Spleen (tissue), 11 donors: ENCODE measurements around the gene TMEM120A. TPM values are rescaled to one million over a fixed set of nuclear protein-coding genes. Genes with fewer than 3 reads are reported as not detected.
A peak's percentile ranks its signal among the peaks of the same experiment; 100 is the strongest.

Experiments
- DNase-seq: peaks from one replicate; pipeline ENCODE4 v3.0.0-alpha.2; 2020
- H3K27ac ChIP-seq, 8 donors: fragments of 200-600 bp; sonication (generic) in 7 of 8; 1 replicate in 4 of 8; 2 replicates in 4 of 8; pipeline versions ENCODE4 v1.5.0 to v1.8.0; 2016 to 2021; ENCODE audit warnings: inconsistent platforms in 4 of 8, mild to moderate bottlenecking in 4 of 8, moderate library complexity in 1 of 8
- H3K27me3 ChIP-seq, 7 donors: fragments of 200-600 bp; sonication (generic) in 6 of 7; replicated peaks in 1 of 7; 1 replicate in 4 of 7; 2 replicates in 3 of 7; pipeline versions ENCODE4 v1.5.0 to v1.8.0; 2016 to 2021; ENCODE audit warnings: inconsistent platforms in 3 of 7, mild to moderate bottlenecking in 1 of 7
- H3K36me3 ChIP-seq, 6 donors: fragments of 200-600 bp; sonication (generic) in 5 of 6; 1 replicate in 4 of 6; 2 replicates in 2 of 6; pipeline versions ENCODE4 v1.5.0 to v1.8.0; 2016 to 2021; ENCODE audit warnings: inconsistent platforms in 2 of 6
- H3K4me1 ChIP-seq, 6 donors: fragments of 200-600 bp; sonication (generic) in 5 of 6; 1 replicate in 3 of 6; 2 replicates in 3 of 6; pipeline versions ENCODE4 v1.5.0 to v1.8.0; 2016 to 2021; ENCODE audit warnings: inconsistent platforms in 3 of 6
- H3K4me3 ChIP-seq, 8 donors: fragments of 200-600 bp; sonication (generic) in 7 of 8; 1 replicate in 4 of 8; 2 replicates in 4 of 8; pipeline versions ENCODE4 v1.5.0 to v1.8.0; 2016 to 2021; ENCODE audit warnings: inconsistent platforms in 4 of 8, mild to moderate bottlenecking in 4 of 8, moderate library complexity in 2 of 8
- H3K9me3 ChIP-seq, 8 donors: fragments of 200-600 bp; sonication (generic) in 7 of 8; 1 replicate in 4 of 8; 2 replicates in 4 of 8; pipeline versions ENCODE4 v1.5.0 to v1.8.0; 2016 to 2021; ENCODE audit warnings: inconsistent platforms in 4 of 8
- POLR2A ChIP-seq, 3 donors: fragments of 450-650 bp; IDR thresholded peaks; one replicate each; pipeline ENCODE4 v1.5.1; 2017; ENCODE audit warnings: antibody characterized with exemption in 3 of 3, mild to moderate bottlenecking in 1 of 3
- POLR2AphosphoS5 ChIP-seq, 3 donors: sonication (generic); formaldehyde crosslinking; IDR thresholded peaks; one replicate each; pipeline ENCODE4 v1.5.1; 2017; ENCODE audit warnings: antibody characterized with exemption in 3 of 3
- WGBS, 5 donors: extraction: QIAGEN DNeasy Blood & Tissue Kit in 3 of 5; methylation state at CpG; one replicate each; pipeline versions ENCODE4 v1.1.5 to v1.1.7; 2013 to 2018; 5-methylcytosine and 5-hydroxymethylcytosine counted together
- intact Hi-C: fragments of 100-400 bp; cut with DNase I; formaldehyde crosslinking; loops from one replicate; pipeline ENCODE4 v1.15.0; 2023; ENCODE audit warnings: low total_unique reads
- polyA plus RNA-seq, 3 donors: library from polyadenylated mRNA; stranded (reverse); fragments of 200-250 nt; gene quantifications; one replicate each; pipeline ENCODE4 v1.2.1, GENCODE V29; 2013
- total RNA-seq, 7 donors: library from RNA; depleted of rRNA in 3 of 7; stranded (reverse); fragments of >200 nt in 3 of 7; fragmentation: NEBNext Ultra II Directional in 4 of 7; extraction: Animal tissue kit (Norgen Biotek cat#: 25700) in 4 of 7; gene quantifications; one replicate each; pipeline versions ENCODE4 v1.1.0 to v1.2.1, GENCODE V29; 2016 to 2021
- TF ChIP-seq, protein P1 (sequence below), 11 experiments: fragments of 200-600 bp in 7 of 11; fragments of 450-650 bp in 4 of 11; sonication (generic) in 4 of 11; IDR thresholded peaks in 8 of 11; conservative IDR thresholded peaks in 3 of 11; 1 replicate in 7 of 11; 2 replicates in 4 of 11; pipeline versions ENCODE4 v1.4.0 to v1.8.0; 2016 to 2021; ENCODE audit warnings: antibody characterized with exemption in 11 of 11, inconsistent platforms in 4 of 11, mild to moderate bottlenecking in 1 of 11
- donor health status: healthy with polysubstance abuse.
- donor health status: DM: no; HTN: no; CAD: no; lungs with moderate emphysema.
- donor health status: DM: no; HTN: no; CAD: no.
- donor health status: Bipolar disorder and iron deficiency.
- donor health status: healthy.
- donor health status: DM: no; HTN: no; CAD: no.
- donor health status: DM: yes; HTN: yes; CAD: no.

TMEM120A gene
- total and polyA plus RNA-seq, 10 donors = 24.9 to 66.2 (median 46.6) TPM

DNA sequence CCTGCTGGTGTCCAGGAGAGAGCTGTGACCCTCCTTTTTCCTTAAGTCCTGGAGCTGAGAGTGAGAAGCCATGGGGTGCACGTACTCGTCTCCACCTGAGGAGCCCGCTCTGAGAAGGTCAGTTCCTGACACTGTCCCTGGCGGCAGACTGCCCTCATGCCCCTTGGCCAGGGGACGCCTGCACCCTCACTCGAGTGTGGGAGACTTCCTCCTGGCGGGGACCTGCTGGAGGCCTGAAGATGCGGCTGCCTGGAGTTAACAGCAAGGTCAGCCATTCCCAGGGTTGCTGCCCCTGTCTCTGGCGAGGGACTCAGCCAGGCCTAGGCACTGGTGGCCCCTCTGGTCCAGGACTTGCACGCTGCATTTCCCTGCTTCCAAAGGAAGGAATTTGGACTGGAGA lies 26.4 kb downstream of the TMEM120A start:
- peaks cover 0 to 71% (median 10%) of the 10 kb centered on the region in 6 donors for H3K36me3 ChIP-seq
- no peaks in the 10 kb centered on the region for H3K27me3 ChIP-seq
- peak; percentile 75 for DNase-seq
- intact Hi-C loops = no loop called here
- H3K9me3 ChIP-seq = no peaks in the 10 kb centered on the region
- TF ChIP-seq POLR2A (IDR thresholded peaks at IDR 0.05) (no peak), POLR2AphosphoS5 (IDR thresholded peaks at IDR 0.05) (no peak)
- TF ChIP-seq, protein P1, sequence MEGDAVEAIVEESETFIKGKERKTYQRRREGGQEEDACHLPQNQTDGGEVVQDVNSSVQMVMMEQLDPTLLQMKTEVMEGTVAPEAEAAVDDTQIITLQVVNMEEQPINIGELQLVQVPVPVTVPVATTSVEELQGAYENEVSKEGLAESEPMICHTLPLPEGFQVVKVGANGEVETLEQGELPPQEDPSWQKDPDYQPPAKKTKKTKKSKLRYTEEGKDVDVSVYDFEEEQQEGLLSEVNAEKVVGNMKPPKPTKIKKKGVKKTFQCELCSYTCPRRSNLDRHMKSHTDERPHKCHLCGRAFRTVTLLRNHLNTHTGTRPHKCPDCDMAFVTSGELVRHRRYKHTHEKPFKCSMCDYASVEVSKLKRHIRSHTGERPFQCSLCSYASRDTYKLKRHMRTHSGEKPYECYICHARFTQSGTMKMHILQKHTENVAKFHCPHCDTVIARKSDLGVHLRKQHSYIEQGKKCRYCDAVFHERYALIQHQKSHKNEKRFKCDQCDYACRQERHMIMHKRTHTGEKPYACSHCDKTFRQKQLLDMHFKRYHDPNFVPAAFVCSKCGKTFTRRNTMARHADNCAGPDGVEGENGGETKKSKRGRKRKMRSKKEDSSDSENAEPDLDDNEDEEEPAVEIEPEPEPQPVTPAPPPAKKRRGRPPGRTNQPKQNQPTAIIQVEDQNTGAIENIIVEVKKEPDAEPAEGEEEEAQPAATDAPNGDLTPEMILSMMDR (IDR thresholded peaks at IDR 0.05 in 8 of 11, conservative IDR thresholded peaks at IDR 0.05 in 3 of 11) = no peak
- H3K4me3 ChIP-seq = no peak overlapping the region
- peaks cover 17 to 89% (median 61%) of the 10 kb centered on the region in 6 donors for H3K4me1 ChIP-seq
- 63 to 77% (median 70%) methylated on average over 2 to 10 of the region's 10 CpGs for WGBS, 5 donors
- peak overlapping the region in 7 of 8 donors; percentile 5 to 62 (median 26) for H3K27ac ChIP-seq

DNA sequence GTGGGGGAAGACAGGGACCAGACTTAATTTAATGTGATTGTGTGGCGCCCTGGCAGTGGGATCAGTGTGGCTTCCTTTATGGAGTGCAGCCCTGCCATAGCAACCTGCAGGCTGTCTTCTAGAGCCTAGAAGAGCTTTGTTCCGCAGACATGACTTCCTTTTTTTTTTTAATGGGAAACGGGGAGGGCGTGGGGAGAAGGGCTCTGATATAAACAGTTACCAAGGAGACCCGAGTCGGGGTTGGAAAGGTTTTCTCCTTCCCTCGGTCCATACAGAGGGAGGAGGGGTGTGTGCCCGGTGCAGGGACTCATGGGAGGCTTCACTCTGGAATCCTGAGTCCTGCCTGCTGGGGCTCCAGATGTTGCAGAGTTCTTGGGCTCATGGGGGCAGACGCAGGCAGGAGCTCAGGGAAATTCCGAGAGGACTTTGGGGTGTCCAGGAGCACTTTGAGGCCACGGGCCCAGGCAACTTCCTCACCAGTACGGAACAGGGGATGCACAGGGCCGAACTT lies 26.9 kb downstream of the TMEM120A start:
- H3K4me3 ChIP-seq = no peak overlapping the region
- no peaks in the 10 kb centered on the region for H3K27me3 ChIP-seq
- intact Hi-C loops = no loop called here
- peaks cover 0 to 67% (median 6%) of the 10 kb centered on the region in 6 donors for H3K36me3 ChIP-seq
- peak overlapping the region in 6 of 8 donors; percentile 5 to 62 (median 40) for H3K27ac ChIP-seq
- H3K9me3 ChIP-seq = no peaks in the 10 kb centered on the region
- TF ChIP-seq, protein P1 (IDR thresholded peaks at IDR 0.05 in 8 of 11, conservative IDR thresholded peaks at IDR 0.05 in 3 of 11) = no peak
- no peak for TF ChIP-seq POLR2A (IDR thresholded peaks at IDR 0.05)
- no peak for TF ChIP-seq POLR2AphosphoS5 (IDR thresholded peaks at IDR 0.05)
- peak; percentile 70 for DNase-seq
- H3K4me1 ChIP-seq = peaks cover 17 to 91% (median 63%) of the 10 kb centered on the region in 6 donors
- 28 to 36% (median 31%) methylated on average over 12 to 13 of the region's 13 CpGs for WGBS, 5 donors

DNA sequence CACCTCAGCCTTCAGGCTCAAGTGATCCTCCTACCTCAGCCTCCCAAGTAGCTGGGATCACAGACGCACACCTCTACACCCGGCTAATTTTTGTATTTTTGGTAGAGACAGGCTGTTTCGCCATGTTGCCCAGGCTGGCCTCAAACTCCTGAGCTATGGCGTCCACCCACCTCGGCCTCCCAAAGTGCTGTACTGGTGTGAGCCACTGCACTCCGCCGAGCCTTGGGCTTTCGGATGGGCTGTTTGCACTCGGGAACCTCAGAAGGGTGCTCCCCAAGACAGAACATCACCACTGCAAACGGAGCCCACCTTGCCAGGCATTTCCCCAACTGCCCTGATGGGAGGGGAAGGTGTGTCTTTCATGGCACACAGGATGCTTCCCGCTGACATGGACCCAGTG lies 27.3 kb downstream of the TMEM120A start:
- Histone ChIP-seq H3K27ac (peak overlapping the region in 5 of 8 donors; percentile 5 to 62 (median 48)), H3K36me3 (peaks cover 0 to 64% (median under 1%) of the 10 kb centered on the region in 6 donors), H3K4me1 (peaks cover 17 to 91% (median 63%) of the 10 kb centered on the region in 6 donors), H3K9me3 (no peaks in the 10 kb centered on the region), H3K27me3 (no peaks in the 10 kb centered on the region), H3K4me3 (no peak overlapping the region)
- intact Hi-C loops = no loop called here
- TF ChIP-seq, protein P1 (IDR thresholded peaks at IDR 0.05 in 8 of 11, conservative IDR thresholded peaks at IDR 0.05 in 3 of 11) = no peak
- TF ChIP-seq POLR2AphosphoS5 (IDR thresholded peaks at IDR 0.05) = no peak
- TF ChIP-seq POLR2A (IDR thresholded peaks at IDR 0.05) = no peak
- DNase-seq = peak; percentile 44
- 88 to 92% (median 90%) methylated on average over 11 of the region's 11 CpGs for WGBS, 5 donors

DNA sequence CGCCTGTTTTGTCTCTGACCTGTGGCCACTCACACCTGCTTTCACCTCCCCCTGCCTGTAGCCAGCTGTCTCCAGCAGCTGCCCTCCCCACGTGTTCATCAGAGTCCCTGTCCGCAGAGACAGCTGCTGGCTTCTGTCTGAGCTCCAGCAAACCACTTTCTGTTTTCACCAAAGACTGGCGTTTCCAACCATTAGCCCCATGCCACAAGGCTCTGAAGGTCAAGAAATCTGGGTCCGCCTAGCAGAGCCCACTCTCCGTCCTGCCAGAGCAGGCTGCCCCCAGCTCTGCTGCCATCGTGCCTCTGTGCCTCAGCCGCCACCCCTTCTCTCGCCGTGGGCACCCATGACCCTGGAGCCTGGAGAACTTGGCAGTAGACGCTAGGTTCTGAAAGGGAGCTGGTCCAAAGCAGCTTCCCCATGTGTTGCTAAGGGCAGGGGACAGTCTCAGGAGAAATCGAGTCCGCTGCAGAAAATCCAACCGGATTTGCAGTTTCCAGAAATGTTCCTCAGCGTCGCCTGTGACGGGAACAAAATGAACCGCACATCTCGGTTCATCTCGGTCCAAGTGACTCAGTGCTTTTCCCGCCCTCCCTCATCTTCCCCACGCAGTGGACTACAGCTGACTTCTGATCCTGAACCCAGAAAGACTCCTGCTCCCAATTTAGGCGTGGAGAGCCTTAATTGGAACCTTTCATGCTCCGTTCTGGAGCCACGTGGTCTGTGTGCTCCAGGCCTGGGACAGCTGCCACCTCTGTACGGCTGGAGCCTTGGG lies 28.0 kb downstream of the TMEM120A start:
- TF ChIP-seq POLR2AphosphoS5 (IDR thresholded peaks at IDR 0.05) = peak in 2 of 3 donors; percentile 40 to 53
- TF ChIP-seq, protein P1 (IDR thresholded peaks at IDR 0.05 in 8 of 11, conservative IDR thresholded peaks at IDR 0.05 in 3 of 11) = no peak
- intact Hi-C loops = no loop called here
- H3K27me3 ChIP-seq = no peaks in the 10 kb centered on the region
- H3K27ac ChIP-seq = peak overlapping the region in 6 of 8 donors; percentile 6 to 62 (median 44)
- peaks cover 0 to 67% (median 0%) of the 10 kb centered on the region in 6 donors for H3K36me3 ChIP-seq
- H3K4me3 ChIP-seq = no peak overlapping the region
- WGBS, 5 donors = 78 to 91% (median 87%) methylated on average over 26 of the region's 26 CpGs
- peak; percentile 59 for DNase-seq
- H3K9me3 ChIP-seq = no peaks in the 10 kb centered on the region
- H3K4me1 ChIP-seq = peaks cover 17 to 91% (median 61%) of the 10 kb centered on the region in 6 donors
